Fibroblast of skin of abdomen (primary cell): ENCODE results near the gene THAP7.

Source experiments
- DNase-seq: peaks from one replicate; pipeline ENCODE4 v3.0.0-alpha.2; 2013

Gene THAP7

DNA sequence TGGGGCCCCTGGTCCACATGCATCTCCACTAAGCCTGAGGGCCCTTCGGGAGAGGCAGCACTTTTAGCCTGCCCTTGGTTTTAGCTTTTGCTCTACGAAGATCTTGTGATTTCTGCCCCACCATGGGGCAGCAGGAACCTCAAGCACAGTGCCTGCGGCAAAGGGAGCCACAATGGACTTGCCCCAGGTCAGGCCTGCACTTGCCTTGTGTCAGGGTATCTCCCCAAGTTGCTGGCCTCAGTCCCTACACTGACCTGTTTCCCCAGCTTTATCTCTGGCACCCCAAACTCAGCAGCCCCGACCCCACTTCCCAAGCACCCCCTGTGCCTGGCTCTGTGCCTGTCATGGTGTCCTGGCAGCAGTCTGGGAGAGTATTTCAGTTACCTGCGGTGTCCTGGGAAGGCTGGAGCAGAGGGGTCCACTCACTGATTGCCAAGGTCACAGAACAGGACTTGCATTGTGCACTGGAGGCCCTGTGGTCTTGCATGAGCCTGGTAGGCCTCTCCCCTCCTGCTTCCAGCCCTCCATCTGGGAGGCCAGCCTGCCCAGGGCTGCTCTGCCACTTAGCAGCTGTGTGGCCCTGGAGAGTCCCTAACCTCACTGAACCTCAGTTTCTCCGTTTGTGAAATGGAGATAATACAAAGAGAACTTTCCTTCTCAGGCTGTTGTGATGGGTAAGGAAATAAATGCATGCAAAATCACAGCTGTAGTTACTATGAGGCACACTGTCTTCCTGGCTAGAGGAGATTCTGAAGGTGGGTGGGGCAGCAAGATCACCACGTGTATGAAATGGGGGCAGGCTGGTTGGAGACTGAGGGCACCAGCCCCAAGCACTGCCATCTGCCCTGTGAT is 38.5 kb downstream of the THAP7 start:
- no peak for DNase-seq

DNA sequence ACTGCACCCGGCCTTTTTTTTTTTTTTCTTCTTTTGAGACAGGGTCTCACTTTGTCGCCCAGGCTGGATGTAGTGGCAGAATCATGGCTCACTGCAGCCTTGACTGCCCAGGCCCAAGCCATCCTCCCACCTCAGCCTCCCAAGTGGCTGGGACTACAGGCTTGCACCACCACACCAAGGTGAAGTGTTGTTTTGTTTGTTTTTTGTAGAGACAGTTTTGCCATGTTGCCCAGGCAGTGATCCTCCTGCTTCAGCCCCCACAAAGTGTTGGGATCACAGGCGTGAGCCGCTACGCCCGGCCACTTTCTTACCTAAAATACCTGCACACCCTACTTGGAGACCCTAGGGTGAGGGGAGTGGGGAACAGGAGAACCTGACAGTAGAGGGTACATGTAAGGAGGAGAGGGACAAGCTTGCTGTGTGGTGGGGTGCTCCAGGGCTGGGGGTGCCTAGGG is 39.4 kb downstream of the THAP7 start:
- DNase-seq, result no peak

DNA sequence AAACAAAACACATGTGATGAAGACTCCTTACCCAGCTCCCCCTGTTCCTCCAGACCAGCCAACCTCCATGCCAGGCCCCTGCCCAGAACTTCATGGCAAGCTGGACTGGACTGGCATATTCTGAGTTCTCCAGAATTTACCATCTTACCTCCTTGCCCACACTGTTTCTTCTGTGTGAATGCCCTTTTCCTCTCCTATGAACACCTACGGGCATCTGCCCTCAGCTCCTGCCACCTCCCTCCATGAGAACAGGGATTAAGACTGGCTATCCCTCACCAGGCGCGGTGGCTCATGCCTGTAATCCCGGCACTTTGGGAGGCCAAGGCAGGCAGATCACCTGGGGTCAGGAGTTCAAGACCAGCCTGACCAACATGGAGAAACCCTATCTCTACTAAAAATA is 41.3 kb downstream of the THAP7 start:
- DNase-seq, result no peak

DNA sequence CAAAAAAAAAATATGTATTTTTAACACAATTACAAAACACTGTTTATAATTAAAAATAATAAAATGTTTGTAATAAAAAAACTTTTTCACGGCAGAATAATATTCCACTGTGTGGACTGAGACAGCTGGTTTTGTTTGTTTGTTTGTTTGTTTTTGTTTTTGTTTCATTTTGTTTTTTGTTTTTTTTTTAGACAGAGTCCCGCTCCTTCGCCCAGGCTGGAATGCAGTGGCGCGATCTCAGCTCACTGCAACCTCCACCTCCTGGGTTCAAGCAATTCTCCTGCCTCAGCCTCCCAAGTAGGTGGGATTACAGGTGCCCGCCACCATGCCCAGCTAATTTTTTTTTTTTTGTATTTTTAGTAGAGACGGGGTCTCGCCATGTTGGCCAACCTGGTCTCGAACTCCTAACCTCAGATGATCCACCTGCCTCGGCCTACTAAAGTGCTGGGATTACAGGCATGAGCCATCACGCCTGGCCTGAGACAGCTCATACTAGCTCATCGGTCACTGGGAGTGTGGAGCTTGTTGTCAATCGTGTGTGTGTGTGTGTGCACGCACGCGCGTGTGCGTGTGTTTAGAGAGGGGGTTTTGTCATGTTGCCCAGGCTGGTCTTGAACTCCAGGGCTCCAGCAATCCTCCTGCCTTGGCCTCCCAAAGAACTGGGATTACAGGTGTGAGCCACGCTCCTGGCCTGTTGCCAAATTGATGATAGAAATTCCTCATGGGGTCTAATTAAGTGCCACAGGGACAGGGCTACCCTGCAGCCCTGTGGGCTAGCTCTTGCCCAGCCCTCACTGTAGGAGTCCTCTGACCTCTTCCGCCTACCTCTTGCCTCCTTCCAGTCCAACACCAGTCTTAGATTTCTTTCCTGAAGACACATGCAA is 42.1 kb downstream of the THAP7 start:
- no peak for DNase-seq

DNA sequence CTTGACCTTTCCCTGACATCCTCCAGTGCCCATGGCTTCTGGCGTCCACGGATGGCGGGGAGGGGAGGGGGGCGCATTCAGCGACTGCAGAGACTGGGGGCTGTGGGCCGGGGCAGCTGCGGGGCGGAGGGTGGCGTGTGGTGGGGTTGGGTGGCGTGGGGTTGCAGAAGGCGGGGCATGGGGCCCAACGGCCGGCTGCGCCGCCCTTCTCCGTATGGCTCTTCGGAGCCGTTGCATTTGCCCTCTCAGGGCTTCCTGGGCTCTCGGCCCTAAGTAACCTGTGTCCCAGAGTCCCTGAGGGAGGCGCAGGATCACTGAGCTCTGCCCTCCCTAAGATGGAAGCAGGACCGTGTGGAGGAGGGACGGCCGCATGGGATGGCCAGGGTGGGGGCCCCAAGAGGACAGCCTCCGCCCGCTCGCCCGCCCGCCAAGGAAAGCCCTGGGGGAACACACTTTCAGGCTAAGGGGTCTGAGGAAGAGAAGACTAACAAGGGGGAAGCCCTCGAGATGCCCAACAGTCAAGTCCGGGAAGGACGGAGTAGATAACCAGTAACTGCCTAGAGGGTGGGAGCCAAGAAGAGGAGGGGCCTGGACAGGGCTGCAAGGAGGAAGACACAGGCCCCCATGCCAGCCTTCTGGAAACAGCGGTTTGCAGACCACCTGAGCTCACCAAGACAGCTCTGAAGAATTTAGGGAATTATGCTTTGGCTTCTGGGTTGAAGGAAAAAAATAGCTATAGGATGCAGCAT is 44.1 kb downstream of the THAP7 start:
- DNase-seq, result no peak

DNA sequence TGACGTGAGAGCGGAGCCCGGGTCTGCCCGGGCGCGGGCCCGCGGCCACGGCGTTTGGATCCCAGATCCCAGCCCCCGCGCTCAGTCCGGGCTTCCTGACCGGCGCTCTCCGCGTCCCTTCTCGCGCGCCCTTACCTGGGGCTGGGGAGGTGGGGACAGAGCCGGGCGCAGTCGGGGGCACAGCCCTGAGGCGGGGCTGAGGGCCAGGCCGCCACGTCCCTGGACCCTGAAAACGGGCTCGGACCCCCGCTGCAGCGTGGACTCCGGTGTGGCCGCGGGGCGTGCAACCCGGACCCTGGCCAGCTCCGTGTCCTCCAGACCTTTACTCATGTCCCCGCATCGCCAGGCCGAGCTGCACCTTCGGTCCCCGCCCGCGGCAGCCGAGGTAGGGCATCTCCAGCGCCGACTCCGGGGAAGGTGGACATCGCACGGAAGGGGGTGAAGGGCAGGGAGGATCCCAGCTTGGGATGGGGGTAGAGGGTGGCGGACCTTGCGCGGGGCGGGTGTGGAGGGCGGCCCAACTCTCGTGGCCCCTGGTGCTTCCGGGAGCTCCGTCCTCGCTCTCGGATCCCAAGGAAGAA is 44.7 kb downstream of the THAP7 start:
- DNase-seq, result no peak

DNA sequence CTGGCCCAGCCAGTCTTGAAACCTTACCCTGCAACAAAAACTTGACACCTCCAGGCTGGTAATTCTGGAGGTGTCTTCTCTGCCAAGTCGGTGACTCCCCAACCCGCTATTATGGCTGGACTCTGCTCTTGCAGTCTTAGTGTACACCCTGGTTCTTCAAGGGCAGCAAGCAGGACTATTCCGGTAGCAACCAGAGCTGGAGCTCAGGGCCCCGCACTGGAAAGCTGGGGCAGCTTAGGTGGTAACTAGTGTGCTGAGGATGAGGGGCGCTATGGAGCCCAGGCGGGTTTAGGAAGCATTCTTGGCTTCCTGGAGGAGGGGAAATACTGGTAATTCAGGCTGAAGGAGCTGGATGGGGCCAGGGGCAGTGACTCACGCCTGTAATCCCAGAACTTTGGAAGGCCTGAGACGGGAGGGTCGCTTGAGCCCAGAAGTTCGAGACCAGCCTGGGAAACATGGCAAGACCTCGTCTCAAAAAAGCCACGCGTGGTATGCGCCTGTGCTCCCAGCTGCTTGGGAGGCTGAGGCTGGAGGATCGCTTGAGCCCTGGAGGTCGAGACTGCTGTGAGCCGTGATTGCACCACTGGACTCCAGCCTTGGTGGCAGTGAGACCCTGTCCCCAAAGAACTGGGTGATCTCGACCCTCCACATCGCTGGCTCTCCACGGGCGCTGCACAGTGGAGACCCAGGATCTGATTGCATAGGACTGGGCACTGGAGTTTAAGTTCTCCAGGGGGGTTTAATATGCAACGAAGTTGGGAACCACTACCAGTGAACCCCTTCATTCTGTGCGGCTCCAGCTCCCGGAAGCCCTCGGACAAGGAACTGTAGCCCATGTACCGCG is 45.4 kb downstream of the THAP7 start:
- peak; percentile 27 for DNase-seq

DNA sequence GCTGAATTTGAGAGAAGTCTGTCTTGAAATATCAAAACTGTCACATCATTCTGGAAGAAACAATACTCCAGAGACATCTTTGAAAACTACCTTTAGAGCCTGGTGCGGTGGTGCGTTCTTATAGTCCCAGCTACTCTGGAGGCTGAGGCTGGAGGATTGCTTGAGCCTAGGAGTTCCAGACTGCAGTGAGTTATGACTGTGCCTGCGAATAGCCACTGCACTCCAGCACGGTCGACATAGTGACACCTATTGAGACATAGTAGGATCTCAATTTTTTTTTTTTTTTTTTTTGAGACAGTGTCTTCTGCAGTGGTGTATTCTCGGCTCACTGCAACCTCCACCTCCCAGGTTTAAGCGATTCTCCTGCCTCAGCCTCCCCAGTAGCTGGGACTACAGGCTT is 46.4 kb downstream of the THAP7 start:
- no peak for DNase-seq

DNA sequence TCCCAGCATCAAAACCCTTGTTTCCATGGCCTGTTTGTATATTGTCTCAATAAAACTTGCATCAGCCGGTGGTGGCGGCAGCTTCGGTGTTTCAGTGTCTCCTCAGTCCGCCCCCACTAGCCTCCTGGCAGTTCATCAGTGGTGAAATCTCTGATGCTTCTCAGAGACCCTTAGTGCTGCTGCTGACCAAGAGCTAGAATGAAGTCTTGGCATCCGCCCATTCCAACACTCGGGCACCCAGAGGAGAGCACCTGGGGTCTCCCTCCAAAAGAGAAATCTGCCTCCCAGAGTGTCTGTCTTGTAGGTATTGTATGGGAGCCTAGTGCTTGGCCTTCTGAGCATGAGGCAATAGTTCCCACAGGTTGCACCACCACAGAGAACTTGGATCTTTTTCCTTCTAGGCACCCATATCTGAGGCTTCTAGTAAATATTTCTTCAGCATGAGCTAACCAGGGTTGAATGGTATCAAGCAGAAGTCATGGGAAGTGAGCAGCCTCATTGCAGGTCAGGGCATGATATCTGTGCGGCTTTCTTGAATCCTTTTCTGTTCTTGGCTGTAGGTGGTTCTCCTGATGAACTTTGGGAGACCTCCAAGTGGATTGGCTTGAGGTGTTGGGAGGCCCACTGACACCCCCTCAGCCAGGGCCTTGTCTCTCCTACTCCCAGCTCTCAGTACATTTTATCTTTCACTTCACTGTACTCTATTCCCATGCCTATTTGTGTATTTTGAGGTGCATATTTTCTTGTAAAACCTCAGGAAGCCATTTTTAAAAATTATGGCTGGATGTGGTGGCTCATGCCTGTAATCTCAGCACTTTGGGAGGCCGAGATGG is 48.0 kb downstream of the THAP7 start:
- DNase-seq, result peak; percentile 44

DNA sequence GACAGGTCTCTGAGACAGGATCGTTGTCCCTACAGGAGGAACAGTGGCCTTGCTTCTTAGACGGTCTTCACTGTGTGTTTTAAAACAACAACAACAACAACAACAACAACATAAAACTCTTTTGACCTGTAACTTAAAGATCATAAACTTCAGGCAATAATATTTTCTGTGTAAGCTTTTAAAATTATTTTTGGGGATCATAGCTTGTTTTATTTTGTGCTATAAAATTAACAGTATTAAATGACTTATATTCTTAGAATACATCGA is 48.6 kb downstream of the THAP7 start:
- no peak for DNase-seq

DNA sequence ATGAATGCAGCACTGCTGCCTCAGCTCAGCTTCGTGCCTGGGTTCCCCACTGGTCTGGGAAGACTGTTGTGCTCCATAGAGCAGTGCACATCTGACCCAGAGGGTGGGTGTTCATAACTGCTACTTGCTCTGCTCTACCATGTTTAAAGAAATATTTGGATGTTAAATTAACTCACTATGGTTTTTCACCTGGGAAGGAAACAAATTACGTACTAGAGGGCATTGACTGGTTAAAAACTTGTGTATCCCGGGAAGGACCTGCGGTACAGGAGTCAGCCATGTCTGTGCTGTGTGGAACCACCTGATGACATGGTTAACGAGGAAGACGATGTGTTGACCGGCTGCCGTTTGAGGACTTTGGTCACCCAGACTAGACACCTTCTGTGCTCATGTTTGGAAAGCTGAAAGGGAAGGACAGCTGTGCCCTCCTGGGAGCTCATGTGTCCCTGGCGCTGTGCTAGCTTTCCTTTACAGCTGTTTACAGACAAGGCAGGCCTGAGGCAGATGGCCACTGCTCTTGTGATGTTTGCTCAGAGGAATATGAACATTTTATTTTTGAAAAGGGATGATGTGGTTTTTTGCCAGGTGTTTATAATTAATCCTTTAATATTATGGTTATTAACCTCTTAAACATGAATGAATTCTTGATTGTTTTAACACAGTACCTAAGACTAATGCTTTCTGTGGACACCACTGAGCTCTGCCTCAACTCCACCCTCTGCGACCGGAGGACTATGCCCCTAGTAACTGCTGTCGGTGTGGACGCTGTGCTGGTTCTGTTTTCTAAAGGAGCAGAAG is 49.2 kb downstream of the THAP7 start:
- no peak for DNase-seq

DNA sequence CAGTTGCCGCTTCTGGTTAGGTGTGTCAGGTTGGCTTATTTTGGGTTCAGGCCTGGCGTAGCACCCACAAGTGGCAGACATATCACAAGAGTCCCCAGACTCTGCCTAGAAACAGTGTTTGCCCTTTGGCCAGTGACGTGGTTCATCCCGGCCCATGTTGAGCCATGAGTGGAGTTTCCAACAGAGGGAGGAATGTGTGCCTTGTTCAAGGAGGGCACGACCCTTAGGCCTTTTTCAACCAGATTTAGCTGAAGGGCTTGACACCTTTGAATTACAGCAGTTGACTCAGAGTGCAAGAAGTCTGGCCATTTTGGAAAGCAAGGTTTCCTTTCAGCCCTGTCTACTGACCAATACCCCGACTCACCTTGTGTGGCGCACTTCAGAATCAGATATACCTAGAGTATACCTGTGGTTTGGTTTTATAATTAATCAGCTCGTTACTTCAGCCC is 50.0 kb downstream of the THAP7 start:
- DNase-seq, result no peak

DNA sequence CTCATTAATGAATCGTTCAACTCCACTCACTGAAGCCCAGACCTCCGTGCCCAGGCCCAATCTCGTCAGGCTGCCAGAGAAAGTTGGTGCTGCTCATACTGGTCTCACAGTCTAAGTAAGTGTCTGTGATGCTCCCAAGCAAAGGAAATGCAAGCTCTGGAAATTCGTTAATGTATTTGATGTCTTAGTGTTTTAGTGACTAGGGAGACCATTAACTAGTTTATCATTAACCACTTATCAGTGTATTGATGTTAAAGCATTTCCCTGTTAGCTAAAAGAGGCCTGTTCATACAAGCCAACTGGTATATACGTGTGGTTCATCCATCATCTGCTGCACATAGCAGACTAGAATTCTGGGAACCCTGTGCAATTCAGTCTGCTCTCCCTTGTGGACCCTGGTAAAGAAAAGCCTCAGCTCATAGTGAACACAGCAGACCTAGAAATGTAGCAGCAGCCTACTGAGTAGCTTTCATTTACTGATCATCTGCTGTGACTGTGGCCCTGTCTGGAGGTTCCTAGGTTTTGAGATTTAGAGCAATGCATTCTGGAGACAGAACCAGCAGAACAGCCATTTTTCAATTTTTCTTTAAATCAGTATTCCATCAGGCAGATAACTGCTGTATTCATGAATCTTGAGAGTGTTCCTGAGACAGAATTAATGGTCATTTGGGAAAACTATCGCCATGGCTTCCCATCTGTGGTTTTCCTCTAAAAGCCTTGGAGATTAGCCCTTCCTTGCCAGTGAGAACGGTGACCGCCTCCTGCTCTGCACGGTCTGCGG is 50.6 kb downstream of the THAP7 start:
- DNase-seq, result no peak

DNA sequence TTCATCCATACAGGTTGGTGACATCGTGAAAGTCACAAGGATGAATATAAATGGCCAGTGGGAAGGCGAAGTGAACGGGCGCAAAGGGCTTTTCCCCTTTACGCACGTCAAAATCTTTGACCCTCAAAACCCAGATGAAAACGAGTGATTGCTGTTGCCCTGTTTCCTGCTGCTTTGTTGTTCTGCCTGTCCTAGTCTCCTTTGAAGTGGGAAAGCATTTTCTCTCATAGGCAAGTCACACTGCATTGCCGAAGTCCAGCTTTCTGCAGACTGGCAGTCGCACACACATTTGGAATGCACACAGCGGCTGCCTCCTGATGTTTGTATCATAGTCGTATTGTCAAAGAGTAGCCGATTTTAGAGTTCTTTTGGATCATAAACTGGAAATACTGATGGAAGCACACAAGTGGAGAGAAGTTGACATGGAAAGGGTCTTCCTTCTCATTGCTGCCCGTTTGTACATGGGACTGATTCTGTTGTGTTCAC is 52.2 kb downstream of the THAP7 start:
- no peak for DNase-seq
